Measurements from ENCODE around the gene MBNL2.

MBNL2 gene

GRCh38 chr13:97307118-97307881 lies 85.2 kb downstream of the MBNL2 start:
- no peak for DNase-seq

GRCh38 chr13:97307882-97308624 lies 85.9 kb downstream of the MBNL2 start:
- DNase-seq = no peak

GRCh38 chr13:97308735-97309429 lies 86.7 kb downstream of the MBNL2 start:
- no peak for DNase-seq

- DNase-seq = no peak
Observed at GRCh38 chr13:97310809-97311436, 88.8 kb downstream of the MBNL2 start.

GRCh38 chr13:97311956-97312355 lies 89.8 kb downstream of the MBNL2 start:
- DNase-seq = no peak

GRCh38 chr13:97313551-97314260 lies 91.6 kb downstream of the MBNL2 start:
- DNase-seq = no peak

- no peak for DNase-seq
Observed at GRCh38 chr13:97316390-97316789, 94.3 kb downstream of the MBNL2 start.

GRCh38 chr13:97317933-97318332 lies 95.8 kb downstream of the MBNL2 start:
- no peak for DNase-seq

- no peak for DNase-seq
Observed at GRCh38 chr13:97318532-97318931, 96.4 kb downstream of the MBNL2 start.

- no peak for DNase-seq
Observed at GRCh38 chr13:97319113-97319720, 97.1 kb downstream of the MBNL2 start.

GRCh38 chr13:97321101-97321500 lies 99.0 kb downstream of the MBNL2 start:
- no peak for DNase-seq

- DNase-seq = no peak
Observed at GRCh38 chr13:97321616-97322321, 99.6 kb downstream of the MBNL2 start.

- no peak for DNase-seq
Observed at GRCh38 chr13:97322740-97323342, 100.7 kb downstream of the MBNL2 start.

GRCh38 chr13:97324115-97324514 lies 102.0 kb downstream of the MBNL2 start:
- DNase-seq = no peak

GRCh38 chr13:97325738-97326137 lies 103.6 kb downstream of the MBNL2 start:
- DNase-seq = no peak

GRCh38 chr13:97327086-97327485 lies 105.0 kb downstream of the MBNL2 start:
- no peak for DNase-seq

- DNase-seq = no peak
Observed at GRCh38 chr13:97327506-97328221, 105.5 kb downstream of the MBNL2 start.

GRCh38 chr13:97328222-97328790 lies 106.2 kb downstream of the MBNL2 start:
- DNase-seq = no peak

- no peak for DNase-seq
Observed at GRCh38 chr13:97329331-97329730, 107.2 kb downstream of the MBNL2 start.

- DNase-seq = no peak
Observed at GRCh38 chr13:97330448-97330847, 108.3 kb downstream of the MBNL2 start.

Data from activated CD4-positive, alpha-beta T cell treated with anti-CD3 and anti-CD28 coated beads, Interleukin-2, amount 50 U/mL, for 48 hours (primary cell).